ENCODE data around the gene IPPK.

The IPPK gene

DNA sequence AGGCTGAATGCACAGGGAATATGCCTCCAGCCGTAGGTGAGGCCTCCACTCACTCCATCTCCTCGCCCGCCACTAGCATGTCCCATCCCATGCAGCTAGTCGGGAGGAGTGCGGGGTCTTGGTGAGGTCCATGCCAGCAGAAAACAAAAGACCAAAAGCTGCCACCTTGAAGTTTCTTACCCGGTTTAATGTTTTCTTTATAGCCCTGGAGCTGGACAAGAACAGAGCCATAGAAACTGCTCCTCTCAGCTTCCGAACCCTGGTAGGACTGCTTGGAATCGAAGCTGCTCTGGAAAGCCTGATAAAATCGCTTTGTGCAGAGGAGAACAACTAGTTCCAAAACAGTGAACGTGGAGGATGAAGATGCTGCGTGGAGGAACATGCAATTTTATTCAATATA is 57.1 kb downstream of the IPPK start:
- no peak for DNase-seq
- no peaks in the 10 kb centered on the region for H3K9me3 Mint-ChIP-seq
- no peak overlapping the region for H3K27ac Mint-ChIP-seq
- H3K27me3 Mint-ChIP-seq = no peaks in the 10 kb centered on the region
- no peak overlapping the region for H3K4me3 Mint-ChIP-seq
- no peaks in the 10 kb centered on the region for H3K4me1 Mint-ChIP-seq (ENCODE audit: low read depth)
- H3K36me3 Mint-ChIP-seq (ENCODE audit: low read depth) = peaks cover 77% of the 10 kb centered on the region

DNA sequence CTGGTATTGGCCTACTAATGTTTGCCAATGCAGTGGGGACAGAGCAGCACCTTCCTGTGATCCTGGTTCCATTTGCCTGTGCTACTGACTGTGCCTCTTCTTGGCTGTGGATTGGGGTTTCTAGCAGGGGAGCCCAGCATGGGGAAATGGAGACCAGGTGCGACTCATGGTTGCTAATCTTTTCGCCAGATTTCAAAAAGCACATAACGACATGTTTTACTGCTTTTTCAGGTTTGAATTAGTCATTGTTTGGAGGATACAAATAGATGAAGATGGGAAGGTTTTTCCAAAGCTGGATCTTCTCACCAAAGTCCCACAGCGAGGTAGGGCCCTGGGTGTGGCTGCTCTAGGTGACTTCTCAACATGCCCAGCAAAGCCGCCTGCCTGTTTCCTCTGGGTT is 57.6 kb downstream of the IPPK start:
- H3K36me3 Mint-ChIP-seq (ENCODE audit: low read depth) = peaks cover 72% of the 10 kb centered on the region
- H3K27me3 Mint-ChIP-seq = no peaks in the 10 kb centered on the region
- no peak for DNase-seq
- H3K4me1 Mint-ChIP-seq (ENCODE audit: low read depth) = peaks cover under 1% of the 10 kb centered on the region
- H3K27ac Mint-ChIP-seq = no peak overlapping the region
- H3K9me3 Mint-ChIP-seq = no peaks in the 10 kb centered on the region
- H3K4me3 Mint-ChIP-seq = no peak overlapping the region

DNA sequence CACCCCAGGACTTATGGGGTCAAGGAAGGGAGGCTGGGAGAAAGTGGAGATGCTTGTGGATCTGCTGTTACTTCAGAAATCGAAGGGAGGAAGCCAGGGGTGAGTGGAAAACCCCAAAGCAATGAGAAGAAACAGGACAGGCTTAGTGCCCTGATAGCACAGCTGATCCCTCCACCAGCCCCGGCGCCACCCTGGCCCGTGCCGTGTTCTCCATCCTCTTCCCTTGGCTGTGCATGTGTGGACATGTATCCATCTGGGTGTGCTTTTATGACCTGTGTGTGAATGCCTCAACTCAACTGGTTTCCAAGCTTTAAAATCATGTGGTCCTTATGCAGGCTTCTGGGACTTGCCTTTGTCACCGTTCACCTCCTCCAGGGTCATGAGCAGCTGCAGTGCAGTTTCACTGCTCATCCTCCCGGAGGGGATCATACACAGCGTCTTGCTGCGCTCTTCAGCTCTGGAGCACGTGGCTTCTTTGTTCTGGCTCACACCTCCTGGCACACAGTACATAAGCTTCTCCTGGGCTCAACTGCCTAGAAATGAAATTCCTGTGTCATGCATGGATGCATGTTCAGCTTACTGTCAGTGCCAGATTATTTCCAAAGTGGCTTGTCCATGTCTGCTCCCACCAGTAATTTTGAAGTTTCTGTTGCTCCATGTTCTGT is 58.2 kb downstream of the IPPK start:
- Mint-ChIP-seq H3K27ac (no peak overlapping the region), H3K36me3 (ENCODE audit: low read depth) (peaks cover 66% of the 10 kb centered on the region), H3K4me1 (ENCODE audit: low read depth) (peaks cover 3% of the 10 kb centered on the region), H3K9me3 (no peaks in the 10 kb centered on the region), H3K4me3 (no peak overlapping the region), H3K27me3 (no peaks in the 10 kb centered on the region)
- no peak for DNase-seq

- no peaks in the 10 kb centered on the region for H3K27me3 Mint-ChIP-seq
- peaks cover 3% of the 10 kb centered on the region for H3K4me1 Mint-ChIP-seq (ENCODE audit: low read depth)
- no peak for DNase-seq
- no peaks in the 10 kb centered on the region for H3K9me3 Mint-ChIP-seq
- peak overlapping the region; percentile 2 for H3K27ac Mint-ChIP-seq
- peaks cover 57% of the 10 kb centered on the region for H3K36me3 Mint-ChIP-seq (ENCODE audit: low read depth)
- H3K4me3 Mint-ChIP-seq = no peak overlapping the region
Observed at GRCh38 chr9:92610470-92611420, 59.2 kb downstream of the IPPK start.

DNA sequence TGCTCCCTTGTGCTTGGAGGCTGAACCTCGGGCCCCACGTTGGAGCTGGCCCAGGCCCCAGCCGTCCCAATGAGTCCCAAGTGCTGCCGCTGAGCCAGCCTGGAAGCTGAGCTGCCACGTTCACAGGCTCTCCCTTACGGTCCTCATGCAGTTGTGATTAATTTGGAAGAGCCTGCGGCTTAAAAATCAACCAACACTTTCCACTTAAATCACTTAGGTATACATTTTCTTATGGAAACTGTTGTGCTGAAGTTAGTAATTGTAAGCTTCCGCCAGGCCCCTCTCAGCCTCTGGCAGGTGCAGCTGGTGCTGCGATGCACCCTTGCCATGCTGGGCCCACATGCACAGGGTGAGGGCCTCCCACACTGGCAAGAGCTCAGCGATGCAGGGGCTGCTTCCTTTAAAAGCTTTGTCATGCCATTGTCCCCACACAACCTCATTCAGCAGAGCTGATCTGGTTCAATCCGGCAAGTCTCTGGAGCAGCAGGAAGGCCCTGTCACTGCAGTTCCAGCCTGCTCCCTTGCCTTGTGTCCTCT is 61.0 kb downstream of the IPPK start:
- no peak for DNase-seq
- Mint-ChIP-seq H3K4me1 (ENCODE audit: low read depth) (peaks cover 3% of the 10 kb centered on the region), H3K9me3 (peaks cover 7% of the 10 kb centered on the region), H3K36me3 (ENCODE audit: low read depth) (peaks cover 48% of the 10 kb centered on the region), H3K4me3 (no peak overlapping the region), H3K27ac (no peak overlapping the region), H3K27me3 (no peaks in the 10 kb centered on the region)

DNA sequence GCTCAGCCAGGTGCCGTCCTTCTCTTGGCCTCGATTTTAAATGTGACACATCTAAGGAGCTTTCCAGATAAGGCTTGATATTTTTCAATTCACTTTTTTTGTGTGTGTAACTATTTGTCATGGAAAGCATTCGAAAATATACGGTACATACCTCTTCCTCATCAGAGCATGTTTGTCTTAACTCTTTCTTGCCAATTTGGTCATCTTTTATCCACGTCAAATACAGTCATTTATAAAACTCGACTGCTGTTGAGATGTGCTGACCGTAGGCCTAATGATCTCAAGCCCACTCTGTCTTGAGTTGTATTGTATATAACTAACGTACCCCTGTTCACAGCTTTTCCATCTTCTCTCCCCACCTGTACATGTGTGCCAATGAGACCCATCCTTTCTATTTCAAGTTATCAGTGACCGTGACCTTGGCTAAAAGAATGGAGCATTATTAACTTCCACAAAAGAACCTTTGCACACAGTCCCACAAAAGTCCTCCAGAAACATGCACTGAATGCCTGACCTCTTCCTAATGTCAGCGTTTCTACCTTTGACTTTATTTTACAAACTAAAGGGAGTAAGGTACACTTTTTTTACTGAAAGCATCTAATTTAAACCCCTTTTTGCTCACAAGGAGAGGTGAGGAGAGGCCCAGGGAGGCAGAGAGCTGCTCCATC is 61.6 kb downstream of the IPPK start:
- peaks cover 13% of the 10 kb centered on the region for H3K9me3 Mint-ChIP-seq
- peaks cover 3% of the 10 kb centered on the region for H3K4me1 Mint-ChIP-seq (ENCODE audit: low read depth)
- peaks cover 48% of the 10 kb centered on the region for H3K36me3 Mint-ChIP-seq (ENCODE audit: low read depth)
- H3K27me3 Mint-ChIP-seq = no peaks in the 10 kb centered on the region
- H3K27ac Mint-ChIP-seq = no peak overlapping the region
- DNase-seq = no peak
- H3K4me3 Mint-ChIP-seq = no peak overlapping the region

- no peak for DNase-seq
- Mint-ChIP-seq H3K9me3 (peaks cover 16% of the 10 kb centered on the region), H3K27me3 (no peaks in the 10 kb centered on the region), H3K36me3 (ENCODE audit: low read depth) (peaks cover 43% of the 10 kb centered on the region), H3K4me1 (ENCODE audit: low read depth) (peaks cover 3% of the 10 kb centered on the region), H3K27ac (no peak overlapping the region), H3K4me3 (no peak overlapping the region)
Observed at GRCh38 chr9:92607773-92608172, 62.2 kb downstream of the IPPK start.

GRCh38 chr9:92607088-92607487 is 62.8 kb downstream of the IPPK start:
- no peak overlapping the region for H3K4me3 Mint-ChIP-seq
- H3K36me3 Mint-ChIP-seq (ENCODE audit: low read depth) = peaks cover 36% of the 10 kb centered on the region
- H3K4me1 Mint-ChIP-seq (ENCODE audit: low read depth) = peaks cover 3% of the 10 kb centered on the region
- no peaks in the 10 kb centered on the region for H3K27me3 Mint-ChIP-seq
- peaks cover 16% of the 10 kb centered on the region for H3K9me3 Mint-ChIP-seq
- no peak for DNase-seq
- H3K27ac Mint-ChIP-seq = no peak overlapping the region

GRCh38 chr9:92605224-92605623 is 64.7 kb downstream of the IPPK start:
- H3K36me3 Mint-ChIP-seq (ENCODE audit: low read depth) = peaks cover 17% of the 10 kb centered on the region
- peaks cover 3% of the 10 kb centered on the region for H3K4me1 Mint-ChIP-seq (ENCODE audit: low read depth)
- no peak for DNase-seq
- H3K27me3 Mint-ChIP-seq = no peaks in the 10 kb centered on the region
- H3K4me3 Mint-ChIP-seq = no peak overlapping the region
- peaks cover 16% of the 10 kb centered on the region for H3K9me3 Mint-ChIP-seq
- H3K27ac Mint-ChIP-seq = no peak overlapping the region

DNA sequence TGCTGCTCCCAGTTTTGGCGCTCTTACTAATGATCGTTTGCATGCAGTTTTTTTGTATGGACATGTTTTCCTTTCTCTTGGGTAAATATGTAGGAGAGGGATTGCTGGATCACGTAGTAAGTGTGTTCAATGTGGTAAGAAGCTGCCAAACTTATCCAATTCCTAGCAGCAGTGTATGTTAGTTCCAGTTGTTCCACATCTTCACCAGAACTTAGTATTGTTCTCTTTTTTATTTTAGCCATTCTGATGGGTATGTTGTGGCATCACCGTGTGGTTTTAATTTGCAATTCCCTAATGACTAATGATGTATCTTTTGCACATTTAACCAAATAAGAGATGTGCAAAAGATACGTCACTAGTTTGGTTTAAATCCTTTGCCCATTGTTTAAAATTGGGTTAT is 65.9 kb downstream of the IPPK start:
- DNase-seq = no peak
- Mint-ChIP-seq H3K27me3 (no peaks in the 10 kb centered on the region), H3K36me3 (ENCODE audit: low read depth) (peaks cover 15% of the 10 kb centered on the region), H3K27ac (no peak overlapping the region), H3K9me3 (peaks cover 16% of the 10 kb centered on the region), H3K4me1 (ENCODE audit: low read depth) (peaks cover 3% of the 10 kb centered on the region), H3K4me3 (no peak overlapping the region)

DNA sequence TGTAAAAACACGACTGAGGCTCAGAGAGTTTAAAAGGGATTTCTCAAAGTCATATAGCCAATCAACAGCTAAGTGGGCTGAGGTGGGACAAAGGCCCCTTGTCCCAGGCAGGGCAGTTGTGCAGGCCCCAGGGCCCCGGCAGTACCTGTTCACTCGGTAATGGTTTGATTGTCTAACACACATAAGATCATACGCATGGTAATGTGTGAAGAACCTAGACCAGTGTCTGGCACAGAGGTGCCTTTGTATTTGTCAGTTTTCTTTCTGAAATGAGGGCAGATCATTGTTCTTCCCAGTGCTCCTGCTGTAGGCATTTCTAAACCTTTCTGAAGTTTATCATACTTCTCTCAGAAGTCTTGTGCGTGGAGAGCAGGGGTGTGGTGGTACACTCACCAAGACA is 66.8 kb downstream of the IPPK start:
- Mint-ChIP-seq H3K36me3 (ENCODE audit: low read depth) (peaks cover 15% of the 10 kb centered on the region), H3K27ac (no peak overlapping the region), H3K4me3 (no peak overlapping the region), H3K9me3 (peaks cover 16% of the 10 kb centered on the region), H3K4me1 (ENCODE audit: low read depth) (peaks cover 3% of the 10 kb centered on the region), H3K27me3 (no peaks in the 10 kb centered on the region)
- DNase-seq = no peak

DNA sequence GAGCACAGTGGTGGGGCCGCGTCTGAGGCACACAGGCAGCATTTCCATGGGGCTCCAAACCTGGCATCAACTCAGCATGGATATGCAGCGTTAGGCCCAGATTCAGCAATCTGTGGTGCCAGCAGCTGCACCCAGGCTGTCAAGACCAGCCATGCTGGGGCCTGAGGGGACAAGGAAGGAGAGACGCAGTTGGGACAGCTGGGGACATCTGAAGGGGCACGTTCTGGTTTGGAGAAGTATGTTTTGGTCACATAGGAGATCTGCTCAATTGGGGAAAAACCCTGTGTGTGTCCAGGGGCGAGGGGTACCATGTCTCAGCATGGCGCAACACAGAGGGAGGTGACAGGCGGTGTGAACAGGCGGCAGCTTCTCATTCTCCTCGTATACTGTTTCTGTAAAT is 67.5 kb downstream of the IPPK start:
- H3K27me3 Mint-ChIP-seq = no peaks in the 10 kb centered on the region
- DNase-seq = no peak
- peaks cover 3% of the 10 kb centered on the region for H3K4me1 Mint-ChIP-seq (ENCODE audit: low read depth)
- peaks cover 15% of the 10 kb centered on the region for H3K36me3 Mint-ChIP-seq (ENCODE audit: low read depth)
- H3K27ac Mint-ChIP-seq = no peak overlapping the region
- H3K4me3 Mint-ChIP-seq = no peak overlapping the region
- H3K9me3 Mint-ChIP-seq = peaks cover 16% of the 10 kb centered on the region

DNA sequence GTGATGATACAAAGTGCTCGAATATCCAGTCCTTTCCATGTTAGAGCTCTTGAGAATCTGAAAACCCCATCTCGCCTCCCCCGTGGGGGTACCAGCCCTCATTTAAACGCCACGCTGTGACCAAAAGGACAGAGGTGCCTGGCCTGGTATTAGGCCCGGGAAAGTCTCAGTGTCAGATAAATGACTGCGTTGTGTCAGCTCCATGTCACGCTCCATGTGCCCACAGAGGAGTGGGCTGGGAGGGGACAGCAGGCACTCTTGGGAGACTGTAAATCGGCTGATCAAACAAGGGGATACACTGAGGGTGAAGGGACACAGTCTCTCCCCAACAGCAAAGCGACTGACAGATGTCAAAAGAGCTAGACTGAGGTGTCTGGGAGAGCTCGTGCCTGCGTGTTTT is 68.5 kb downstream of the IPPK start:
- Mint-ChIP-seq H3K27ac (no peak overlapping the region), H3K9me3 (peaks cover 16% of the 10 kb centered on the region), H3K36me3 (ENCODE audit: low read depth) (peaks cover 15% of the 10 kb centered on the region), H3K4me3 (no peak overlapping the region), H3K4me1 (ENCODE audit: low read depth) (no peaks in the 10 kb centered on the region), H3K27me3 (no peaks in the 10 kb centered on the region)
- no peak for DNase-seq

DNA sequence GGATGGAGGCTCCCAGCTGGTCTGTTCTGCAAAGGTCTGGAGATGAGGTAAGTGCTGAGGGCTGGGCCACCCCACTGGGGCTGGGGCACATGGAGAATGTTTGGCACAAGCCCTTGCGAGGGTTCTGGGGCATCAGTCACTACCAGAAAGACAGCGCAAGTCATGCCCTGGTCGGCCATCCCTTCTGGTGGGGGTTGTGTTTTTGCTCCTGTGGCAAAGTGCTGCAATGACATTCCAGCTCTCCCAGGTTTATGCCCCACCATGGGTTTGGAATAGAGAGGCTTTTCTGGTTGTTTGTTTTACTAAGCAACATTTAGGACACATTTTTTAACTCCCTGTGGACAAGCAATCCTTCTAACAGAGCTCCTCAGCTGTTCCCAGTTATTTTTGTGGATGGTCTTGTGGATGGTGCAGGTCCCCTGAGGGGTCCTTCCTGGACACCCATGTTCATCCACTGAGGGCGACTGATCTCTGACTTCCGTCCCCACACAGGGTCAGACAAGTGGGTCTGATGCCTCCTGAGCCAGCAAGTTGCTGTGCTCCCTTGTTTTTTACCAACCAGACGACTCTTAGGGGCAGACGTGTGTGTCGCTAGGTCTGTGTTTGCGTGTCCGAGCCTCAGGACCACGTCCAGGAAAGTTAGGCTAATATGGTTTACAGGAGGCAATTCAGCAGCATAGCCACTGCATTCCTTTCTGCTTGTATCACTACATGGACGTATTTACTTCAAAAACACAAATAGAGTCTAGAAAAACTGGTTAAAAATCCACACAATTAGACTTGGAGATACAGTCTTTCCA is 69.3 kb downstream of the IPPK start:
- peaks cover 15% of the 10 kb centered on the region for H3K36me3 Mint-ChIP-seq (ENCODE audit: low read depth)
- no peaks in the 10 kb centered on the region for H3K4me1 Mint-ChIP-seq (ENCODE audit: low read depth)
- no peak overlapping the region for H3K4me3 Mint-ChIP-seq
- H3K27me3 Mint-ChIP-seq = no peaks in the 10 kb centered on the region
- no peak overlapping the region for H3K27ac Mint-ChIP-seq
- no peak for DNase-seq
- peaks cover 16% of the 10 kb centered on the region for H3K9me3 Mint-ChIP-seq
